ENCODE results near the gene EXOC4. TPM values are rescaled to one million over a fixed set of nuclear protein-coding genes. Genes with fewer than 3 reads are reported as not detected.

The EXOC4 gene
- total RNA-seq, 4 donors from 2014 or later: 60.0 to 187 (median 80.1) TPM

DNA sequence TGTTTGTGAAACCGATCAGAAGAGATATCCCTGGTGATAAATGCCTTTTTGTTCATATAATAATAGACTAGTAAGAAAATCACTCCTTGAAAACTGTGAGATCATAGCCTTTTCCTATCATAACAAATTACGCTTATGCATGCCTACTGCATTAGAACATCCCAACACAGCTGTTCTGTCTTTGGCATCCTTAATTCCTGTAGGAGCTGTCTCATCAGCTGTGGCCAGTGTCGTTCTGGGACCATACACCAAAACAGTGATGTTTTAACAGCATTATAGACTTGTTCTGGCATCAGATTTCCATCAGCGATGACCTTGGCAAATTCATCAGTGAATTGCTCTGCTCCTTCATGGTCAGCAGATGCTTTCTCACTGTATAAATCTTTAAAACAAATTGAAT, 450.7 kb downstream of the EXOC4 start:
- 75% methylated on average over 4 of the region's 4 CpGs for WGBS
- no peak for TF ChIP-seq EP300 (IDR thresholded peaks at IDR 0.05)
- no peak for TF ChIP-seq POLR2AphosphoS5 (IDR thresholded peaks at IDR 0.05)
- TF ChIP-seq, protein P1, sequence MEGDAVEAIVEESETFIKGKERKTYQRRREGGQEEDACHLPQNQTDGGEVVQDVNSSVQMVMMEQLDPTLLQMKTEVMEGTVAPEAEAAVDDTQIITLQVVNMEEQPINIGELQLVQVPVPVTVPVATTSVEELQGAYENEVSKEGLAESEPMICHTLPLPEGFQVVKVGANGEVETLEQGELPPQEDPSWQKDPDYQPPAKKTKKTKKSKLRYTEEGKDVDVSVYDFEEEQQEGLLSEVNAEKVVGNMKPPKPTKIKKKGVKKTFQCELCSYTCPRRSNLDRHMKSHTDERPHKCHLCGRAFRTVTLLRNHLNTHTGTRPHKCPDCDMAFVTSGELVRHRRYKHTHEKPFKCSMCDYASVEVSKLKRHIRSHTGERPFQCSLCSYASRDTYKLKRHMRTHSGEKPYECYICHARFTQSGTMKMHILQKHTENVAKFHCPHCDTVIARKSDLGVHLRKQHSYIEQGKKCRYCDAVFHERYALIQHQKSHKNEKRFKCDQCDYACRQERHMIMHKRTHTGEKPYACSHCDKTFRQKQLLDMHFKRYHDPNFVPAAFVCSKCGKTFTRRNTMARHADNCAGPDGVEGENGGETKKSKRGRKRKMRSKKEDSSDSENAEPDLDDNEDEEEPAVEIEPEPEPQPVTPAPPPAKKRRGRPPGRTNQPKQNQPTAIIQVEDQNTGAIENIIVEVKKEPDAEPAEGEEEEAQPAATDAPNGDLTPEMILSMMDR (IDR thresholded peaks at IDR 0.05): no peak
- TF ChIP-seq POLR2A (IDR thresholded peaks at IDR 0.05): no peak
- Histone ChIP-seq H3K27ac (no peak overlapping the region), H3K4me1 (no peaks in the 10 kb centered on the region), H3K9me3 (no peaks in the 10 kb centered on the region), H3K36me3 (no peaks in the 10 kb centered on the region), H3K4me3 (no peak overlapping the region), H3K27me3 (no peaks in the 10 kb centered on the region)
- DNase-seq (ENCODE audit: low spot score in 2 of 2): no peak

DNA sequence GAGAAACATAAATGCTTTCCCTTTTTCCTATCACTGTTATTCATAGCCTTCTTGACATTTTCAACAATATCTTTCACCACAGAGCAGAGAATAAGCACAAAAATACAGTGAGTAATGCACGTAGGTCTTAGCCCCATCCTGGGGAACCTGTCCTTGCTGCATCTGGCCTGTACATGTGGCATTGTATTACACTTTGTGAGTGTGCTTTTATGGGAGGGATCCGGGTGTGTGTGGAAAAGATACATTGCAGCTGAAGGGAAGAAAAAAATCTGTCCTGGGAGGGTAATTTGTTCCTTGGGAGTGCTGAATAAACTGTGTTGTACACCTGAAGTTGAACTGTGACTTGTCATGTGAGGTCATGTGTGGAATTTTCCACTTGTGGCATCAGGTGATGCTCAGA, 451.6 kb downstream of the EXOC4 start:
- Histone ChIP-seq H3K27ac (no peak overlapping the region), H3K4me3 (no peak overlapping the region), H3K27me3 (no peaks in the 10 kb centered on the region), H3K9me3 (no peaks in the 10 kb centered on the region), H3K4me1 (no peaks in the 10 kb centered on the region), H3K36me3 (no peaks in the 10 kb centered on the region)
- DNase-seq (ENCODE audit: low spot score in 2 of 2): no peak
- TF ChIP-seq, protein P1 (IDR thresholded peaks at IDR 0.05): no peak
- no peak for TF ChIP-seq POLR2AphosphoS5 (IDR thresholded peaks at IDR 0.05)
- TF ChIP-seq POLR2A (IDR thresholded peaks at IDR 0.05): no peak
- no peak for TF ChIP-seq EP300 (IDR thresholded peaks at IDR 0.05)
- 92% methylated on average over 2 of the region's 2 CpGs for WGBS

GRCh38 chr7:133705596-133705995, 452.7 kb downstream of the EXOC4 start:
- TF ChIP-seq, protein P1 (IDR thresholded peaks at IDR 0.05): no peak
- Histone ChIP-seq H3K4me1 (no peaks in the 10 kb centered on the region), H3K4me3 (no peak overlapping the region), H3K27me3 (no peaks in the 10 kb centered on the region), H3K9me3 (no peaks in the 10 kb centered on the region), H3K27ac (no peak overlapping the region), H3K36me3 (no peaks in the 10 kb centered on the region)
- DNase-seq (ENCODE audit: low spot score in 2 of 2): no peak
- WGBS: 89% methylated on average over 8 of the region's 8 CpGs

- TF ChIP-seq EP300 (IDR thresholded peaks at IDR 0.05): no peak
- TF ChIP-seq, protein P1 (IDR thresholded peaks at IDR 0.05): no peak
- TF ChIP-seq POLR2A (IDR thresholded peaks at IDR 0.05): no peak
- TF ChIP-seq POLR2AphosphoS5 (IDR thresholded peaks at IDR 0.05): no peak
Measured at GRCh38 chr7:133706016-133706415, 453.1 kb downstream of the EXOC4 start.

GRCh38 chr7:133709036-133709880, 456.4 kb downstream of the EXOC4 start:
- H3K9me3 ChIP-seq: no peaks in the 10 kb centered on the region
- no peak overlapping the region for H3K27ac ChIP-seq
- H3K4me3 ChIP-seq: no peak overlapping the region
- TF ChIP-seq POLR2AphosphoS5 (IDR thresholded peaks at IDR 0.05): no peak
- TF ChIP-seq, protein P1 (IDR thresholded peaks at IDR 0.05): no peak
- no peak for TF ChIP-seq POLR2A (IDR thresholded peaks at IDR 0.05)
- no peak for TF ChIP-seq EP300 (IDR thresholded peaks at IDR 0.05)
- 85% methylated on average over 4 of the region's 4 CpGs for WGBS
- no peaks in the 10 kb centered on the region for H3K36me3 ChIP-seq
- no peaks in the 10 kb centered on the region for H3K4me1 ChIP-seq
- DNase-seq (ENCODE audit: low spot score in 2 of 2): no peak
- H3K27me3 ChIP-seq: no peaks in the 10 kb centered on the region

More at GRCh38 chr7:133706016-133706415, 453.1 kb downstream of the EXOC4 start:
- H3K36me3 ChIP-seq: no peaks in the 10 kb centered on the region
- no peak overlapping the region for H3K27ac ChIP-seq
- no peaks in the 10 kb centered on the region for H3K9me3 ChIP-seq
- WGBS: 97% methylated on average over 1 of the region's 1 CpG
- DNase-seq (ENCODE audit: low spot score in 2 of 2): no peak
- H3K4me3 ChIP-seq: no peak overlapping the region
- H3K27me3 ChIP-seq: no peaks in the 10 kb centered on the region
- H3K4me1 ChIP-seq: no peaks in the 10 kb centered on the region
